NCI-H345 treated with DMSO at 0.1 percent for 48 hours (cell line): ENCODE data around the gene PLTP.

Experiments
- DNase-seq: peaks from one replicate; lab custom pipeline; 2025; ENCODE audit not compliant: unreplicated experiment; lab: John Stamatoyannopoulos, UW

Gene PLTP

GRCh38 chr20:45850926-45851325 lies 61.0 kb downstream of the PLTP start:
- DNase-seq: no peak

- no peak for DNase-seq
Measured at GRCh38 chr20:45850238-45850637, 61.7 kb downstream of the PLTP start.

- DNase-seq: no peak
Measured at GRCh38 chr20:45848969-45849582, 62.9 kb downstream of the PLTP start.
